ENCODE results near the gene DOK6. TPM values are rescaled to one million over a fixed set of nuclear protein-coding genes. Genes with fewer than 3 reads are reported as not detected.

DOK6 gene
- total RNA-seq, 1 experiment from 2014 or later, result 4.1 TPM

DNA sequence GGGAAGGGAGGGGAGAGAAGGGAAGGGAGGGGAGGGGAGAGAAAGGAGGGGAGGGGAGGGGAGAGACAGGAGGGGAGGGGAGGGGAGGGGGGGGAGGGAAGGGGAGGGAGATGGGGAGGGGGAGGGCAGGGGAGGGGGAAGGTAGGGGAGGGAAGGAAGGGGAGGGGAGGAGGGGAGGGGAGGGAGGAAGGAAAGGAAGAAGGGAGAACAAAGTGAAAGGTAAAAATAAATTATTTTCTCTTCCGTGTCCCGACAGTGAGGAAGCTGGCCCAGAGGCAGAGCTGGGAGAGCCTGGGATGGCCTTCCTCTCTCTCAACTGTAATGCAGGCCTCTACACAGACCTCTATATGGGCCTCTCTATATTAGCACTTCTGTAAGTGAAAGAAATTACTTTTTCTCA, 493.8 kb downstream of the DOK6 start:
- TF ChIP-seq, protein P1, sequence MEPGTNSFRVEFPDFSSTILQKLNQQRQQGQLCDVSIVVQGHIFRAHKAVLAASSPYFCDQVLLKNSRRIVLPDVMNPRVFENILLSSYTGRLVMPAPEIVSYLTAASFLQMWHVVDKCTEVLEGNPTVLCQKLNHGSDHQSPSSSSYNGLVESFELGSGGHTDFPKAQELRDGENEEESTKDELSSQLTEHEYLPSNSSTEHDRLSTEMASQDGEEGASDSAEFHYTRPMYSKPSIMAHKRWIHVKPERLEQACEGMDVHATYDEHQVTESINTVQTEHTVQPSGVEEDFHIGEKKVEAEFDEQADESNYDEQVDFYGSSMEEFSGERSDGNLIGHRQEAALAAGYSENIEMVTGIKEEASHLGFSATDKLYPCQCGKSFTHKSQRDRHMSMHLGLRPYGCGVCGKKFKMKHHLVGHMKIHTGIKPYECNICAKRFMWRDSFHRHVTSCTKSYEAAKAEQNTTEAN (CRISPR knock-in tag; IDR thresholded peaks at IDR 0.05), result no peak
- TF ChIP-seq, protein P2, sequence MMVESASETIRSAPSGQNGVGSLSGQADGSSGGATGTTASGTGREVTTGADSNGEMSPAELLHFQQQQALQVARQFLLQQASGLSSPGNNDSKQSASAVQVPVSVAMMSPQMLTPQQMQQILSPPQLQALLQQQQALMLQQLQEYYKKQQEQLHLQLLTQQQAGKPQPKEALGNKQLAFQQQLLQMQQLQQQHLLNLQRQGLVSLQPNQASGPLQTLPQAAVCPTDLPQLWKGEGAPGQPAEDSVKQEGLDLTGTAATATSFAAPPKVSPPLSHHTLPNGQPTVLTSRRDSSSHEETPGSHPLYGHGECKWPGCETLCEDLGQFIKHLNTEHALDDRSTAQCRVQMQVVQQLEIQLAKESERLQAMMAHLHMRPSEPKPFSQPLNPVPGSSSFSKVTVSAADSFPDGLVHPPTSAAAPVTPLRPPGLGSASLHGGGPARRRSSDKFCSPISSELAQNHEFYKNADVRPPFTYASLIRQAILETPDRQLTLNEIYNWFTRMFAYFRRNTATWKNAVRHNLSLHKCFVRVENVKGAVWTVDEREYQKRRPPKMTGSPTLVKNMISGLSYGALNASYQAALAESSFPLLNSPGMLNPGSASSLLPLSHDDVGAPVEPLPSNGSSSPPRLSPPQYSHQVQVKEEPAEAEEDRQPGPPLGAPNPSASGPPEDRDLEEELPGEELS (CRISPR knock-in tag; IDR thresholded peaks at IDR 0.05), result no peak
- TF ChIP-seq CREM (CRISPR knock-in tag; IDR thresholded peaks at IDR 0.05), result no peak
- TF ChIP-seq, protein P3, sequence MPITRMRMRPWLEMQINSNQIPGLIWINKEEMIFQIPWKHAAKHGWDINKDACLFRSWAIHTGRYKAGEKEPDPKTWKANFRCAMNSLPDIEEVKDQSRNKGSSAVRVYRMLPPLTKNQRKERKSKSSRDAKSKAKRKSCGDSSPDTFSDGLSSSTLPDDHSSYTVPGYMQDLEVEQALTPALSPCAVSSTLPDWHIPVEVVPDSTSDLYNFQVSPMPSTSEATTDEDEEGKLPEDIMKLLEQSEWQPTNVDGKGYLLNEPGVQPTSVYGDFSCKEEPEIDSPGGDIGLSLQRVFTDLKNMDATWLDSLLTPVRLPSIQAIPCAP (CRISPR knock-in tag; IDR thresholded peaks at IDR 0.05), result no peak
- TF ChIP-seq ZNF219 (CRISPR knock-in tag; IDR thresholded peaks at IDR 0.05; ENCODE audit: borderline replicate concordance), result no peak
- no peak for TF ChIP-seq PRRX2 (CRISPR knock-in tag; IDR thresholded peaks at IDR 0.05)
- no peak for TF ChIP-seq ZNF671 (CRISPR knock-in tag; IDR thresholded peaks at IDR 0.05)
- TF ChIP-seq, protein P4, sequence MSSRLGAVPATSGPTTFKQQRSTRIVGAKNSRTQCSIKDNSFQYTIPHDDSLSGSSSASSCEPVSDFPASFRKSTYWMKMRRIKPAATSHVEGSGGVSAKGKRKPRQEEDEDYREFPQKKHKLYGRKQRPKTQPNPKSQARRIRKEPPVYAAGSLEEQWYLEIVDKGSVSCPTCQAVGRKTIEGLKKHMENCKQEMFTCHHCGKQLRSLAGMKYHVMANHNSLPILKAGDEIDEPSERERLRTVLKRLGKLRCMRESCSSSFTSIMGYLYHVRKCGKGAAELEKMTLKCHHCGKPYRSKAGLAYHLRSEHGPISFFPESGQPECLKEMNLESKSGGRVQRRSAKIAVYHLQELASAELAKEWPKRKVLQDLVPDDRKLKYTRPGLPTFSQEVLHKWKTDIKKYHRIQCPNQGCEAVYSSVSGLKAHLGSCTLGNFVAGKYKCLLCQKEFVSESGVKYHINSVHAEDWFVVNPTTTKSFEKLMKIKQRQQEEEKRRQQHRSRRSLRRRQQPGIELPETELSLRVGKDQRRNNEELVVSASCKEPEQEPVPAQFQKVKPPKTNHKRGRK (CRISPR knock-in tag; IDR thresholded peaks at IDR 0.05; ENCODE audit: borderline replicate concordance), result no peak
- no peak for TF ChIP-seq FOXP1 (CRISPR knock-in tag; IDR thresholded peaks at IDR 0.05; ENCODE audit: borderline replicate concordance)
- TF ChIP-seq ZNF121 (CRISPR knock-in tag; IDR thresholded peaks at IDR 0.05), result no peak
- TF ChIP-seq, protein P5, sequence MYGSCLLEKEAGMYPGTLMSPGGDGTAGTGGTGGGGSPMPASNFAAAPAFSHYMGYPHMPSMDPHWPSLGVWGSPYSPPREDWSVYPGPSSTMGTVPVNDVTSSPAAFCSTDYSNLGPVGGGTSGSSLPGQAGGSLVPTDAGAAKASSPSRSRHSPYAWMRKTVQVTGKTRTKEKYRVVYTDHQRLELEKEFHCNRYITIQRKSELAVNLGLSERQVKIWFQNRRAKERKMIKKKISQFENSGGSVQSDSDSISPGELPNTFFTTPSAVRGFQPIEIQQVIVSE (CRISPR knock-in tag; IDR thresholded peaks at IDR 0.05; ENCODE audit: borderline replicate concordance), result no peak
- TF ChIP-seq SMAD3 (CRISPR knock-in tag; IDR thresholded peaks at IDR 0.05; ENCODE audit: borderline replicate concordance), result no peak
- TF ChIP-seq, protein P6, sequence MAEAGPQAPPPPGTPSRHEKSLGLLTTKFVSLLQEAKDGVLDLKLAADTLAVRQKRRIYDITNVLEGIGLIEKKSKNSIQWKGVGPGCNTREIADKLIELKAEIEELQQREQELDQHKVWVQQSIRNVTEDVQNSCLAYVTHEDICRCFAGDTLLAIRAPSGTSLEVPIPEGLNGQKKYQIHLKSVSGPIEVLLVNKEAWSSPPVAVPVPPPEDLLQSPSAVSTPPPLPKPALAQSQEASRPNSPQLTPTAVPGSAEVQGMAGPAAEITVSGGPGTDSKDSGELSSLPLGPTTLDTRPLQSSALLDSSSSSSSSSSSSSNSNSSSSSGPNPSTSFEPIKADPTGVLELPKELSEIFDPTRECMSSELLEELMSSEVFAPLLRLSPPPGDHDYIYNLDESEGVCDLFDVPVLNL (CRISPR knock-in tag; IDR thresholded peaks at IDR 0.05; ENCODE audit: borderline replicate concordance, low read depth), result no peak
- TF ChIP-seq, protein P7, sequence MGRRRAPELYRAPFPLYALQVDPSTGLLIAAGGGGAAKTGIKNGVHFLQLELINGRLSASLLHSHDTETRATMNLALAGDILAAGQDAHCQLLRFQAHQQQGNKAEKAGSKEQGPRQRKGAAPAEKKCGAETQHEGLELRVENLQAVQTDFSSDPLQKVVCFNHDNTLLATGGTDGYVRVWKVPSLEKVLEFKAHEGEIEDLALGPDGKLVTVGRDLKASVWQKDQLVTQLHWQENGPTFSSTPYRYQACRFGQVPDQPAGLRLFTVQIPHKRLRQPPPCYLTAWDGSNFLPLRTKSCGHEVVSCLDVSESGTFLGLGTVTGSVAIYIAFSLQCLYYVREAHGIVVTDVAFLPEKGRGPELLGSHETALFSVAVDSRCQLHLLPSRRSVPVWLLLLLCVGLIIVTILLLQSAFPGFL (CRISPR knock-in tag; IDR thresholded peaks at IDR 0.05; ENCODE audit: borderline replicate concordance), result no peak
- TF ChIP-seq, protein P8, sequence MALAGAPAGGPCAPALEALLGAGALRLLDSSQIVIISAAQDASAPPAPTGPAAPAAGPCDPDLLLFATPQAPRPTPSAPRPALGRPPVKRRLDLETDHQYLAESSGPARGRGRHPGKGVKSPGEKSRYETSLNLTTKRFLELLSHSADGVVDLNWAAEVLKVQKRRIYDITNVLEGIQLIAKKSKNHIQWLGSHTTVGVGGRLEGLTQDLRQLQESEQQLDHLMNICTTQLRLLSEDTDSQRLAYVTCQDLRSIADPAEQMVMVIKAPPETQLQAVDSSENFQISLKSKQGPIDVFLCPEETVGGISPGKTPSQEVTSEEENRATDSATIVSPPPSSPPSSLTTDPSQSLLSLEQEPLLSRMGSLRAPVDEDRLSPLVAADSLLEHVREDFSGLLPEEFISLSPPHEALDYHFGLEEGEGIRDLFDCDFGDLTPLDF (CRISPR knock-in tag; IDR thresholded peaks at IDR 0.05), result no peak
- TF ChIP-seq, protein P9, sequence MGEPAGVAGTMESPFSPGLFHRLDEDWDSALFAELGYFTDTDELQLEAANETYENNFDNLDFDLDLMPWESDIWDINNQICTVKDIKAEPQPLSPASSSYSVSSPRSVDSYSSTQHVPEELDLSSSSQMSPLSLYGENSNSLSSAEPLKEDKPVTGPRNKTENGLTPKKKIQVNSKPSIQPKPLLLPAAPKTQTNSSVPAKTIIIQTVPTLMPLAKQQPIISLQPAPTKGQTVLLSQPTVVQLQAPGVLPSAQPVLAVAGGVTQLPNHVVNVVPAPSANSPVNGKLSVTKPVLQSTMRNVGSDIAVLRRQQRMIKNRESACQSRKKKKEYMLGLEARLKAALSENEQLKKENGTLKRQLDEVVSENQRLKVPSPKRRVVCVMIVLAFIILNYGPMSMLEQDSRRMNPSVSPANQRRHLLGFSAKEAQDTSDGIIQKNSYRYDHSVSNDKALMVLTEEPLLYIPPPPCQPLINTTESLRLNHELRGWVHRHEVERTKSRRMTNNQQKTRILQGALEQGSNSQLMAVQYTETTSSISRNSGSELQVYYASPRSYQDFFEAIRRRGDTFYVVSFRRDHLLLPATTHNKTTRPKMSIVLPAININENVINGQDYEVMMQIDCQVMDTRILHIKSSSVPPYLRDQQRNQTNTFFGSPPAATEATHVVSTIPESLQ (CRISPR knock-in tag; IDR thresholded peaks at IDR 0.05), result no peak
- no peak for TF ChIP-seq GTF2I (CRISPR knock-in tag; conservative IDR thresholded peaks at IDR 0.05)
- TF ChIP-seq, protein P10, sequence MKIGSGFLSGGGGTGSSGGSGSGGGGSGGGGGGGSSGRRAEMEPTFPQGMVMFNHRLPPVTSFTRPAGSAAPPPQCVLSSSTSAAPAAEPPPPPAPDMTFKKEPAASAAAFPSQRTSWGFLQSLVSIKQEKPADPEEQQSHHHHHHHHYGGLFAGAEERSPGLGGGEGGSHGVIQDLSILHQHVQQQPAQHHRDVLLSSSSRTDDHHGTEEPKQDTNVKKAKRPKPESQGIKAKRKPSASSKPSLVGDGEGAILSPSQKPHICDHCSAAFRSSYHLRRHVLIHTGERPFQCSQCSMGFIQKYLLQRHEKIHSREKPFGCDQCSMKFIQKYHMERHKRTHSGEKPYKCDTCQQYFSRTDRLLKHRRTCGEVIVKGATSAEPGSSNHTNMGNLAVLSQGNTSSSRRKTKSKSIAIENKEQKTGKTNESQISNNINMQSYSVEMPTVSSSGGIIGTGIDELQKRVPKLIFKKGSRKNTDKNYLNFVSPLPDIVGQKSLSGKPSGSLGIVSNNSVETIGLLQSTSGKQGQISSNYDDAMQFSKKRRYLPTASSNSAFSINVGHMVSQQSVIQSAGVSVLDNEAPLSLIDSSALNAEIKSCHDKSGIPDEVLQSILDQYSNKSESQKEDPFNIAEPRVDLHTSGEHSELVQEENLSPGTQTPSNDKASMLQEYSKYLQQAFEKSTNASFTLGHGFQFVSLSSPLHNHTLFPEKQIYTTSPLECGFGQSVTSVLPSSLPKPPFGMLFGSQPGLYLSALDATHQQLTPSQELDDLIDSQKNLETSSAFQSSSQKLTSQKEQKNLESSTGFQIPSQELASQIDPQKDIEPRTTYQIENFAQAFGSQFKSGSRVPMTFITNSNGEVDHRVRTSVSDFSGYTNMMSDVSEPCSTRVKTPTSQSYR (CRISPR knock-in tag; IDR thresholded peaks at IDR 0.05), result no peak
- TF ChIP-seq, protein P11, sequence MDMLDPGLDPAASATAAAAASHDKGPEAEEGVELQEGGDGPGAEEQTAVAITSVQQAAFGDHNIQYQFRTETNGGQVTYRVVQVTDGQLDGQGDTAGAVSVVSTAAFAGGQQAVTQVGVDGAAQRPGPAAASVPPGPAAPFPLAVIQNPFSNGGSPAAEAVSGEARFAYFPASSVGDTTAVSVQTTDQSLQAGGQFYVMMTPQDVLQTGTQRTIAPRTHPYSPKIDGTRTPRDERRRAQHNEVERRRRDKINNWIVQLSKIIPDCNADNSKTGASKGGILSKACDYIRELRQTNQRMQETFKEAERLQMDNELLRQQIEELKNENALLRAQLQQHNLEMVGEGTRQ (CRISPR knock-in tag; IDR thresholded peaks at IDR 0.05), result no peak
- TF ChIP-seq, protein P12, sequence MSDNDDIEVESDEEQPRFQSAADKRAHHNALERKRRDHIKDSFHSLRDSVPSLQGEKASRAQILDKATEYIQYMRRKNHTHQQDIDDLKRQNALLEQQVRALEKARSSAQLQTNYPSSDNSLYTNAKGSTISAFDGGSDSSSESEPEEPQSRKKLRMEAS (CRISPR knock-in tag; IDR thresholded peaks at IDR 0.05), result no peak
- Mint-ChIP-seq H3K4me1 (peaks cover 25% of the 10 kb centered on the region), H3K9me3 (peaks cover 13% of the 10 kb centered on the region), H3K4me3 (no peak overlapping the region), H3K27me3 (ENCODE audit: low read depth) (no peaks in the 10 kb centered on the region), H3K36me3 (0 out of 2 replicates have a peak, but pooled peaks cover under 1% of the 10 kb centered on the region), H3K27ac (no peak overlapping the region)
- no peak for ATAC-seq
- ChIA-PET CTCF (no interaction called here), POLR2A (no interaction called here)
- no peak for DNase-seq (ENCODE audit: low spot score)

All from WTC11 (cell line).